Activated T-cell treated with anti-CD3 and anti-CD28 coated beads, Interleukin-2, amount 50 U/mL, for 24 hours (primary cell): ENCODE data around the gene NPY4R2.
"Not testable (repeated sequence)": the region's sequence is repeated elsewhere in the genome, so short reads cannot be mapped to it uniquely, and the experiment has no call there.

Source experiments
- DNase-seq: peaks from one replicate; pipeline ENCODE4 v3.0.0-alpha.2; 2020
- H3K27ac Mint-ChIP-seq: 2 replicates; pipeline ENCODE4 v1.8.0; 2020; ENCODE audit warnings: mild to moderate bottlenecking, mixed read lengths
- H3K27me3 Mint-ChIP-seq: 2 replicates; pipeline ENCODE4 v1.8.0; 2020; ENCODE audit warnings: mixed read lengths
- H3K36me3 Mint-ChIP-seq: 2 replicates; pipeline ENCODE4 v1.8.0; 2020; ENCODE audit warnings: low read depth, mixed read lengths
- H3K4me1 Mint-ChIP-seq: 2 replicates; pipeline ENCODE4 v1.8.0; 2020; ENCODE audit warnings: low read depth, mixed read lengths
- H3K4me3 Mint-ChIP-seq: 2 replicates; pipeline ENCODE4 v1.8.0; 2020; ENCODE audit warnings: mild to moderate bottlenecking, moderate library complexity, mixed read lengths
- H3K9me3 Mint-ChIP-seq: 2 replicates; pipeline ENCODE4 v1.8.0; 2020; ENCODE audit warnings: mixed read lengths

The NPY4R2 gene

GRCh38 chr10:47957158-47957557, 38.7 kb downstream of the NPY4R2 start:
- not testable (repeated sequence) for DNase-seq, H3K36me3 Mint-ChIP-seq, H3K4me3 Mint-ChIP-seq, H3K9me3 Mint-ChIP-seq, H3K27ac Mint-ChIP-seq, H3K4me1 Mint-ChIP-seq, H3K27me3 Mint-ChIP-seq

DNA sequence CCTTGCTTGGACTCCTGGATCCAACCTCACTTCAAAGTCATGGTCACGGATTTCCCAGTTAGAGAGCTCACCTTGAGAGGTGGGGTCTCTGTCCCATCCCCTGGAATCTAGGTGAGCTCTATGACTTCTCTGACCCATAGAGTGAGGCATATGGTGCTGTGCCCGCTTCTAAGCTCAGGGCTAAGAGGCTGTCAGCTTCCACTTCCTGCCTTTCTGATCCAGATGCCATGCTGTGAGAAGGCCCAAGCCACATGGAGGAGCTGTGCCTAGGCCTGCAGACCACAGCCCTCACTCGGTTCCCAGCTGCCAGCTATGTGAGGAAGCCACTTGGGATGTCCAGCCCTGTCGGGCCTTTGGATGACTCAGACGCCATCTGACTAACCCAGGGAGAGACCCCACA, 41.2 kb downstream of the NPY4R2 start:
- H3K9me3 Mint-ChIP-seq, H3K27me3 Mint-ChIP-seq, H3K4me1 Mint-ChIP-seq, H3K4me3 Mint-ChIP-seq, H3K27ac Mint-ChIP-seq, DNase-seq, H3K36me3 Mint-ChIP-seq: not testable (repeated sequence)

- H3K4me1 Mint-ChIP-seq, DNase-seq, H3K36me3 Mint-ChIP-seq, H3K27me3 Mint-ChIP-seq, H3K27ac Mint-ChIP-seq, H3K4me3 Mint-ChIP-seq, H3K9me3 Mint-ChIP-seq: not testable (repeated sequence)
These were observed 42.2 kb downstream of the NPY4R2 start for GRCh38 chr10:47960699-47961098.

- not testable (repeated sequence) for H3K27me3 Mint-ChIP-seq, H3K9me3 Mint-ChIP-seq, DNase-seq, H3K4me1 Mint-ChIP-seq, H3K27ac Mint-ChIP-seq, H3K36me3 Mint-ChIP-seq, H3K4me3 Mint-ChIP-seq
These were observed 44.3 kb downstream of the NPY4R2 start for GRCh38 chr10:47962785-47963184.

DNA sequence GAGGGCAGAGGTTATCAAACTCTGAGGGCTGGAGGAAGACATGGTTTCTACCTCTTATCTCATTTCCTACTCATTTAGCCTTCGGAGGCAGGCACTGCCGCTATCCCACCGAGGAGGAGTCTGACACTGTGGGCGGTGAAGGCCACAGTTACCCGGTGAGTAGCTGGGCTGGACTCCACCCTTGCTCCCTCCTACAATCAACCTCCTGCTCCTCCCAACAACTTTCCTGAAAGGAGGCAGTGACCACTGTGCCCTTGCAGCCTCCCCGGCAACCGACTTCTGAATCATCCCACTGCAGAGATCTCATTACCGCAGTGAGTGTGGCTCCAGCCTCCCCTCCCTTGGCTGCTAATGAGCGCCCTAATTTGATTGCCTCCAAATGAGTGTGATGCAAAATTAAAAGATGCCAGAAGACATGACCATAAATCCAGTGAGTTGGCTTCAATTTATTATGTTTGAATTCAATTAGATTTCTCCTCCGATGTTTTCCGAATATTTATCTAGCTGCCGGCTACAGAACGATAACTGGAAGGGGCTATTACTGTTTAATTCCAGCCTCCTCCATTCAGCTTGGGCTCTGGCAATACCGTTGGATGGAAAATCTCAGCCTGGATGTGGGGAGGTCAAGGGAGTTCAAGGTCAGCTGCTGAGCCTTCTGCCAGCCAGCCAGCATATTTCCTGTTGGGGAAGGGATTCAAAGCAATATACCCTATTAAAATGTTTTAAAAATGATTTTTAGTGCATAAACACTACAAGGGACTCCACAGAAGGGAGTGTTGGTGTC, 46.0 kb downstream of the NPY4R2 start:
- not testable (repeated sequence) for H3K4me3 Mint-ChIP-seq, H3K27ac Mint-ChIP-seq, H3K9me3 Mint-ChIP-seq, H3K36me3 Mint-ChIP-seq, H3K4me1 Mint-ChIP-seq, H3K27me3 Mint-ChIP-seq, DNase-seq

- not testable (repeated sequence) for H3K27ac Mint-ChIP-seq, H3K9me3 Mint-ChIP-seq, H3K4me3 Mint-ChIP-seq, H3K4me1 Mint-ChIP-seq, H3K27me3 Mint-ChIP-seq, H3K36me3 Mint-ChIP-seq, DNase-seq
These were observed 50.5 kb downstream of the NPY4R2 start for GRCh38 chr10:47968988-47969387.

GRCh38 chr10:47970047-47970446, 51.6 kb downstream of the NPY4R2 start:
- H3K9me3 Mint-ChIP-seq, H3K36me3 Mint-ChIP-seq, DNase-seq, H3K27ac Mint-ChIP-seq, H3K4me1 Mint-ChIP-seq, H3K4me3 Mint-ChIP-seq, H3K27me3 Mint-ChIP-seq: not testable (repeated sequence)

DNA sequence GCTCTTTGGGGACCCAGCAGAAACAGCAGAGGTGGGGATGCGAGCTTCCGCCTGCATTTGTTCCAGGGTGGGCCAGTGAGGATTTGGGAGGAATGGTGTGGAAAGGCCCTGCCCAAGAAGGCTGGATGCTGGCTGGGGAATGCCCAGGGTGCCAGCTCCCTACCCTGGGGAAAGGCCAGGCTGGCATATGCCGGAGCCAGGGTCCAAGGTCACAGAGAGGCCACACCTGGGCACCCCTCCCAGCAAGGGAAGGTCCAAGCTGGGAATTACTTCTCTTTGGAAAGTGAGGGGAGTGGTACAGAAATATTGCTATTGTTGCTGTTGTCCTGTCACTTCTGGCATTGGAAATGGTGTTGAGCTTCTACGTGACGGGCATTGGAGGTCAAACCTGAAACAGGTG, 53.1 kb downstream of the NPY4R2 start:
- H3K9me3 Mint-ChIP-seq, DNase-seq, H3K36me3 Mint-ChIP-seq, H3K4me3 Mint-ChIP-seq, H3K4me1 Mint-ChIP-seq, H3K27ac Mint-ChIP-seq, H3K27me3 Mint-ChIP-seq: not testable (repeated sequence)

DNA sequence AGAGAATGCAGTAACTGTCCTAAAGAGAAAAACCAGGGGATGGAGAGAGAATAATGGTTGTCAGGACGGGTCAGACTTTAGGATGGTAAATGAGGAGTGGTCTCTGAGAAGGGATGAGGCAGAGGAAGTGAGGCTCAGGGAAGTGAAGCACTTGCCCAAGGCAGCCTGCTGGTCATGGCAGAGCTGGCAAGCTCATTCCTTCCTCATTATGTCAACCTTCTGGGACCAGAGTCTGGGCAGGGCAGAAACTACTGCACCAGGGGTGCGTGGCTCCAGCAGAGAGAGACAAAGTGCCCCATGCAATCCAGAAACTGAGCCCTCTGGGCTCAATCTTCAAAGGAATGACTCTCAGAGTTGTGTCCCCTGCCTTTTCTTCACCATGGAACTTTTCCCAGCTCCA, 53.6 kb downstream of the NPY4R2 start:
- not testable (repeated sequence) for DNase-seq, H3K9me3 Mint-ChIP-seq, H3K27ac Mint-ChIP-seq, H3K4me3 Mint-ChIP-seq, H3K4me1 Mint-ChIP-seq, H3K27me3 Mint-ChIP-seq, H3K36me3 Mint-ChIP-seq
